H9 (cell line): ENCODE data around the gene PGF. TPM values are rescaled to one million over a fixed set of nuclear protein-coding genes. Genes with fewer than 3 reads are reported as not detected.

Experiments used
- DNase-seq: peaks from one replicate; pipeline ENCODE4 v3.0.0-alpha.2; 2017
- H2AFZ ChIP-seq: one replicate; pipeline ENCODE4 v1.6.1; 2013; ENCODE audit warnings: mild to moderate bottlenecking, low read length, control low read depth, moderate library complexity
- H2AK5ac ChIP-seq: 2 replicates; pipeline ENCODE4 v1.6.1; 2013; ENCODE audit warnings: low read length, control low read depth, mixed read lengths; ENCODE audit not compliant: insufficient read length
- H2BK120ac ChIP-seq: one replicate; pipeline ENCODE4 v1.6.1; 2013; ENCODE audit warnings: low read depth, mild to moderate bottlenecking, low read length, control low read depth, inconsistent platforms; ENCODE audit not compliant: poor library complexity, severe bottlenecking
- H2BK12ac ChIP-seq: 2 replicates; pipeline ENCODE4 v1.6.1; 2013; ENCODE audit warnings: low read length, control low read depth, mixed read lengths, low read depth; ENCODE audit not compliant: insufficient read length
- H2BK15ac ChIP-seq: 2 replicates; pipeline ENCODE4 v1.6.1; 2013; ENCODE audit warnings: low read depth, low read length, control low read depth
- H2BK20ac ChIP-seq: one replicate; pipeline ENCODE4 v1.6.1; 2013; ENCODE audit warnings: low read depth, mild to moderate bottlenecking, low read length, control low read depth, inconsistent platforms; ENCODE audit not compliant: poor library complexity, severe bottlenecking
- H2BK5ac ChIP-seq: 2 replicates; pipeline ENCODE4 v1.6.1; 2013; ENCODE audit warnings: low read length, control low read depth, mixed read lengths; ENCODE audit not compliant: insufficient read length
- H3K14ac ChIP-seq: 2 replicates; pipeline ENCODE4 v1.6.1; 2013; ENCODE audit warnings: low read length, control low read depth; ENCODE audit not compliant: insufficient read depth
- H3K18ac ChIP-seq: 2 replicates; pipeline ENCODE4 v1.6.1; 2013; ENCODE audit warnings: low read depth, mild to moderate bottlenecking, mixed read lengths, low read length, control low read depth; ENCODE audit not compliant: insufficient read length
- H3K23ac ChIP-seq: 2 replicates; pipeline ENCODE4 v1.6.1; 2013; ENCODE audit warnings: low read length, control low read depth, mixed read lengths, low read depth; ENCODE audit not compliant: insufficient read length
- H3K23me2 ChIP-seq: 2 replicates; pipeline ENCODE4 v1.6.1; 2013; ENCODE audit warnings: low read depth, mild to moderate bottlenecking, mixed read lengths, low read length, control low read depth; ENCODE audit not compliant: insufficient read length, poor library complexity, severe bottlenecking
- H3K27ac ChIP-seq: 2 replicates; pipeline ENCODE4 v1.5.1; 2013; ENCODE audit warnings: low read length, control low read depth, mixed read lengths, low read depth; ENCODE audit not compliant: insufficient read length
- H3K27me3 ChIP-seq: 2 replicates; pipeline ENCODE4 v1.6.1; 2013; ENCODE audit warnings: low read length, control low read depth, inconsistent platforms; ENCODE audit not compliant: insufficient read depth
- H3K4ac ChIP-seq: 2 replicates; pipeline ENCODE4 v1.6.1; 2013; ENCODE audit warnings: low read depth, mild to moderate bottlenecking, control low read depth, inconsistent platforms, low read length, moderate library complexity
- H3K4me1 ChIP-seq: 2 replicates; pipeline ENCODE4 v1.6.1; 2013; ENCODE audit warnings: low read length, control low read depth, inconsistent platforms; ENCODE audit not compliant: insufficient read depth
- H3K4me2 ChIP-seq: 2 replicates; pipeline ENCODE4 v1.6.1; 2013; ENCODE audit warnings: low read length, control low read depth, mixed read lengths; ENCODE audit not compliant: insufficient read length, insufficient read depth
- H3K56ac ChIP-seq: 2 replicates; pipeline ENCODE4 v1.6.1; 2013; ENCODE audit warnings: low read depth, mild to moderate bottlenecking, mixed read lengths, low read length, control low read depth; ENCODE audit not compliant: insufficient read length
- H3K79me1 ChIP-seq: 2 replicates; pipeline ENCODE4 v1.6.1; 2013; ENCODE audit warnings: low read depth, mild to moderate bottlenecking, moderate library complexity, low read length, control low read depth, inconsistent platforms; ENCODE audit not compliant: insufficient read depth, poor library complexity, severe bottlenecking
- H3K79me2 ChIP-seq: 2 replicates; pipeline ENCODE4 v1.6.1; 2013; ENCODE audit warnings: low read length, control low read depth, inconsistent platforms; ENCODE audit not compliant: insufficient read depth
- H3K9ac ChIP-seq: 2 replicates; pipeline ENCODE4 v1.6.1; 2013; ENCODE audit warnings: low read length, control low read depth, mixed read lengths; ENCODE audit not compliant: insufficient read length; ENCODE audit errors: extremely low read depth
- H3K9me3 ChIP-seq: one replicate; pipeline ENCODE4 v1.6.1; 2013; ENCODE audit warnings: low read depth, low read length, inconsistent platforms; ENCODE audit not compliant: control insufficient read depth
- H3T11ph ChIP-seq: one replicate; pipeline ENCODE4 v1.6.1; 2013; ENCODE audit warnings: mild to moderate bottlenecking, low read length, control low read depth, inconsistent platforms
- H4K20me1 ChIP-seq: one replicate; pipeline ENCODE4 v1.6.1; 2013; ENCODE audit not compliant: control insufficient read depth, insufficient read length, insufficient read depth
- H4K5ac ChIP-seq: 2 replicates; pipeline ENCODE4 v1.6.1; 2013; ENCODE audit warnings: low read depth, mild to moderate bottlenecking, mixed read lengths, low read length, control low read depth; ENCODE audit not compliant: insufficient read length
- H4K8ac ChIP-seq: replicated peaks from 2 replicates; pipeline ENCODE4 v1.6.1; 2013; ENCODE audit warnings: low read length, control low read depth, mixed read lengths, low read depth; ENCODE audit not compliant: insufficient read length
- H4K91ac ChIP-seq: 2 replicates; pipeline ENCODE4 v1.6.1; 2013; ENCODE audit warnings: low read depth, mild to moderate bottlenecking, moderate library complexity, mixed read lengths, low read length, control low read depth; ENCODE audit not compliant: insufficient read length
- H3K27ac Mint-ChIP-seq, 3 experiments: 2 replicates in 2 of 3; 3 replicates in 1 of 3; pipeline ENCODE4 v1.8.0; 2020 to 2021; ENCODE audit warnings: mixed read lengths in 3 of 3, mild to moderate bottlenecking in 1 of 3, moderate library complexity in 1 of 3
- H3K27me3 Mint-ChIP-seq: 2 replicates; pipeline ENCODE4 v1.8.0; 2021; ENCODE audit warnings: low read depth, mild to moderate bottlenecking, moderate library complexity, mixed read lengths
- H3K36me3 Mint-ChIP-seq, 3 experiments: 2 replicates in 2 of 3; 3 replicates in 1 of 3; pipeline ENCODE4 v1.8.0; 2020 to 2021; ENCODE audit warnings: low read depth in 3 of 3, mixed read lengths in 3 of 3; ENCODE audit not compliant: insufficient read depth in 1 of 3
- H3K4me1 Mint-ChIP-seq, 2 experiments: 2 replicates each; pipeline ENCODE4 v1.8.0; 2020; ENCODE audit warnings: mixed read lengths in 2 of 2
- H3K4me3 Mint-ChIP-seq, 2 experiments: 2 replicates in 1 of 2; 3 replicates in 1 of 2; pipeline ENCODE4 v1.8.0; 2020 to 2021; ENCODE audit warnings: mild to moderate bottlenecking in 2 of 2, mixed read lengths in 2 of 2, moderate library complexity in 1 of 2
- H3K9me3 Mint-ChIP-seq, 2 experiments: 2 replicates in 1 of 2; 3 replicates in 1 of 2; pipeline ENCODE4 v1.8.0; 2020; ENCODE audit warnings: mild to moderate bottlenecking in 2 of 2, mixed read lengths in 2 of 2, moderate library complexity in 1 of 2
- whole genome bisulfite sequencing: extraction: QIAGEN DNeasy Blood & Tissue Kit; methylation state at CpG from one replicate; pipeline ENCODE4 v1.1.7; 2013; ENCODE audit warnings: missing lambda C conversion rate, low lambda C conversion rate, mixed read lengths; ENCODE audit not compliant: insufficient read length; ENCODE audit errors: extremely low coverage; 5-methylcytosine and 5-hydroxymethylcytosine counted together
- total RNA-seq: library from RNA; stranded (reverse); gene quantifications from 2 replicates; pipeline ENCODE4 v1.2.1, GENCODE V29; 2021
- TF ChIP-seq, protein P1 (sequence below): fragments of 200-600 bp; sonication (generic); conservative IDR thresholded peaks from 3 replicates; pipeline ENCODE4 v1.8.0; 2021; ENCODE audit warnings: antibody characterized with exemption, mild to moderate bottlenecking

The PGF gene
- total RNA-seq, 1 experiment from 2014 or later: 2.3 TPM

GRCh38 chr14:74988993-74989392 lies 33.6 kb upstream of the PGF start:
- H3K4me2 ChIP-seq: no peak overlapping the region
- no peak overlapping the region for H2BK120ac ChIP-seq
- no peak overlapping the region for H3K18ac ChIP-seq
- no peaks in the 10 kb centered on the region for H3K23me2 ChIP-seq
- Mint-ChIP-seq H3K27ac (no peak overlapping the region), H3K4me3 (no peak overlapping the region), H3K36me3 (no peaks in the 10 kb centered on the region; a peak in 1 of 7 replicates), H3K4me1 (peaks cover 6 to 13% of the 10 kb centered on the region in 2 experiments), H3K9me3 (no peaks in the 10 kb centered on the region), H3K27me3 (no peaks in the 10 kb centered on the region)
- H2AK5ac ChIP-seq: no peak overlapping the region
- no peak overlapping the region for H2BK15ac ChIP-seq
- no peaks in the 10 kb centered on the region for H3K27me3 ChIP-seq
- no peak overlapping the region for H3K27ac ChIP-seq
- no peaks in the 10 kb centered on the region for H3K79me2 ChIP-seq
- H3K23ac ChIP-seq: no peak overlapping the region
- H4K91ac ChIP-seq: no peak overlapping the region
- no peak overlapping the region for H3K9ac ChIP-seq
- no peak overlapping the region for H3K14ac ChIP-seq
- no peaks in the 10 kb centered on the region for H4K20me1 ChIP-seq
- no peak overlapping the region for H2BK12ac ChIP-seq
- H4K8ac ChIP-seq: no peak overlapping the region
- H3K4ac ChIP-seq: no peak overlapping the region
- no peak overlapping the region for H3T11ph ChIP-seq
- no peak overlapping the region for H2AFZ ChIP-seq
- WGBS: no CpG with 5 or more reads among the region's 1 CpG
- no peak overlapping the region for H2BK20ac ChIP-seq
- no peaks in the 10 kb centered on the region; the same call in 1 of the 2 replicates for H3K4me1 ChIP-seq
- TF ChIP-seq, protein P1, sequence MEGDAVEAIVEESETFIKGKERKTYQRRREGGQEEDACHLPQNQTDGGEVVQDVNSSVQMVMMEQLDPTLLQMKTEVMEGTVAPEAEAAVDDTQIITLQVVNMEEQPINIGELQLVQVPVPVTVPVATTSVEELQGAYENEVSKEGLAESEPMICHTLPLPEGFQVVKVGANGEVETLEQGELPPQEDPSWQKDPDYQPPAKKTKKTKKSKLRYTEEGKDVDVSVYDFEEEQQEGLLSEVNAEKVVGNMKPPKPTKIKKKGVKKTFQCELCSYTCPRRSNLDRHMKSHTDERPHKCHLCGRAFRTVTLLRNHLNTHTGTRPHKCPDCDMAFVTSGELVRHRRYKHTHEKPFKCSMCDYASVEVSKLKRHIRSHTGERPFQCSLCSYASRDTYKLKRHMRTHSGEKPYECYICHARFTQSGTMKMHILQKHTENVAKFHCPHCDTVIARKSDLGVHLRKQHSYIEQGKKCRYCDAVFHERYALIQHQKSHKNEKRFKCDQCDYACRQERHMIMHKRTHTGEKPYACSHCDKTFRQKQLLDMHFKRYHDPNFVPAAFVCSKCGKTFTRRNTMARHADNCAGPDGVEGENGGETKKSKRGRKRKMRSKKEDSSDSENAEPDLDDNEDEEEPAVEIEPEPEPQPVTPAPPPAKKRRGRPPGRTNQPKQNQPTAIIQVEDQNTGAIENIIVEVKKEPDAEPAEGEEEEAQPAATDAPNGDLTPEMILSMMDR: no peak
- no peaks in the 10 kb centered on the region for H3K9me3 ChIP-seq
- H3K79me1 ChIP-seq: no peaks in the 10 kb centered on the region
- no peak overlapping the region for H4K5ac ChIP-seq
- no peak for DNase-seq
- no peak overlapping the region for H3K56ac ChIP-seq
- no peak overlapping the region for H2BK5ac ChIP-seq
